ENCODE results near the gene ATF7IP.
A peak's percentile ranks its signal among the peaks of the same experiment; 100 is the strongest.

Gene ATF7IP

DNA sequence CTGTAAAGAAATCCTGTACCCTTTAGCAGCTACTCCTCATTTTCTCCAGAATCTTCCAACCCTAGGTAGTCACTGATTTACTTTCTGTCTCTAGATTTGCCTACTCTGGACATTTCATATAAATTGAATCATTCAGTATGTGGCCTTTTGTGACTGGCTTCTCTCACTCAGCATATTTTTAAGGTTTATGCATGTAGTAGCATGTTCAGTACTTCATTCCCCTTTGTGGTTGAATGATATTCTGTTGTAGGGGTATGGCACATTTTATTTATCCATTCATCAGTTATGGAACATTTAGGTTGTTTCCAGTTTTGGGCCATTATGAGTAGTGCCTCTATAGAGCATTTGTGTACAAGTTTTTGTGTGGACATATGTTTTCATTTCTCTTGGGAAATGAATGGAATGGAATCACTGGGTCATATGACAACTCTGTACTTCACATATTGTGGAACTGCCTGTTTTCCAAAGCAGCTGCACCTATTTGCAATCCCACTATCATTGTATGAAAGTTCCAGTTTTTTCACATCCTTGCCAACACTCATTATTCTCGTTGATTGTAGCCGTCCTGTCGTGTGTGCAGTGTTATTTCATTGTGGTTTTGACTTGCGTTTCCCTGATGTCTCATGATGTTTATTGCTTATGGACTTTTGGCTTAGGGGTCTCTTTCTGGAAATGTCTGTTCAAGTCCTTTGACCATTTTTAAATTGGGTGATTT lies 57.2 kb downstream of the ATF7IP start:
- FAIRE-seq = no peak

DNA sequence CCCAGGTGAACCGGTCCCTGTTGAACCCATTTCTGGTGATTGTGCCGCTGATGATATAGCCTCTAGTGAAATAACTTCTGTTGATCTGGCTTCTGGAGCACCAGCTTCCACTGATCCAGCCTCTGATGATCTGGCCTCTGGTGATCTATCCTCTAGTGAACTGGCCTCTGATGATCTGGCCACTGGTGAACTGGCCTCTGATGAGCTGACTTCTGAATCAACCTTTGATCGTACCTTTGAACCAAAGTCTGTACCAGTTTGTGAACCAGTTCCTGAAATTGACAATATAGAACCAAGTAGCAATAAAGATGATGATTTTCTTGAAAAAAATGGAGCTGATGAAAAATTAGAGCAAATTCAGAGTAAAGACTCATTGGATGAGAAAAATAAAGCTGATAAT lies 59.1 kb downstream of the ATF7IP start:
- no peak for FAIRE-seq

DNA sequence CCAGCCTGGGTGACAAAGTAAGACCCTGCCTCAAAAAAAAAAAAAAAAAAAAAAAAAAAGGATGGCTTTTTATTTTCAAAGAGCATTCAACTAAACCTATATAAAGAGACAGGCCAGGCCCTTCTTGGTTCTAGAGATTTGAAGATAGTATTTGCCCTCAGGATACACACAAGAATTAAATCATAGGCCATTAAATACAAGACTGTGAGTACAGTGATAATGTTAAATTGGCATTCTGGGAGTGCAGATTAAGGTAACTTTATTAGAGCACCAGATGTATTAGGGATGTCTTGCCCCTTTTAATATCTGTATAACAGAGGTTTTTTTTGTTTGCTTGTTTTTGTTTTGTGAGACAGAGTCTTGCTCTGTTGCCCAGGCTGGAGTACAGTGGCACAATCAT lies 61.3 kb downstream of the ATF7IP start:
- FAIRE-seq = no peak

DNA sequence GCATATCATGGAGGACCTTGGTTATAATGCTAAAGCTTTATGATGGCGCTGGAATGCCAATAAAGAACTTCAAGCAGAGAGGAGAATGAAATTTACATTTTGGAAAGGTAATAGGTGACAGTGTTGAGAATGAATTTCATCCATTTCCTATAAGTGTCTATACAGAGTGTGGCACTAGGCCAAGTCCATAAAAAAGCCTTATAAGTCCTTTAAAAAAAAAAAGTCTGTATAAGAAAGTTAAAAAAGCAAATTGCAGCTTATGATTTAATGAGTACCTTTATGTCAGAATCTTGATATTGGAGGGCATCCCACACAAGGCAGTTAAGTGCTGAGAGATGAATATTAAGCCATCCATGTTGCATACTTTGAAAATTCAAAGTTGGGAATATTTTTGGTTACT lies 62.4 kb downstream of the ATF7IP start:
- no peak for FAIRE-seq

DNA sequence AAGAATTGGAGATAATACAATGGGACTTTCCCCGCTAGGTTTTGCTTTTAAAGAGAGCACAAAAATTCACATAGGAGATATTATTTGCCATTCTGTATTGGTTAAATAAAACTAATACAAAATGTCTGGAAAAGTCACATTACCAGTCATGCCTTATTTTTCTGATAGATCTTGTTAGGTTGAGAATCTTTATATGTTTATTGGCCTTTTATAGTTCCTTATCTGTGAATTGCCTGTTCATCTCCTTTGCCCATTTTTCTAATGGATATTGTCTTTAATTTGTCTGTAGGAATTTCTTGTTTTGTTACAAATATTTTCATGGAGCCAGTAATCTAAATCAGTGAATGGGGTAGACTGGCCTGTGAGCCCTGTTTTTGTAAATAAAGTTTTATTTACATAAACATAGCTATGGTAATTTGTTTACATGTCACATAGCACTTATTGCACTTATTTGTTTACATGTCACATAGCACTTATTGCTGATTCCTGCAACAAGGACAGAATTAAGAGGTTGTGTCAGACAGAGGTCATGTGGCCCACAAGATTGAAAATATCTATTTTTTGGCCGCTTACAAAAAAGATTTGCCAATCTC lies 65.0 kb downstream of the ATF7IP start:
- no peak for FAIRE-seq

DNA sequence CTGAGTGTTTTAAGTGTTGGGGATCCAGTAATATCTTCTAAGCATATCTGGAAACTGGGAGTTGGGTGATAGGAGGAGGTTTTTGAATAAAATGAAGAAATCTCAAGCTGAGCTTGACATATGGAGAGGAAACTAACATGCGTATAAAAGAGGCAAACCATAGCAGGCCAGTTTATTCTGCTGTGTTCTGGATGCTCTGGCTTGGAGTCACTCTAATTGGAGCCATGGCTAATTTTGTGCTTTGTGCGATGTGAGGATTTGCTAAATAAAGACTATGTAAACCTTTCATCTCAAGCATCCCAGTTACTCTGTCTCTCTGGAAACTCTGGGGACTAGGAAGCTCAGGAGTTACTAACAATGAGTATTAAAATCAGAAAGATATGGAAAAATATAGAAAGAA lies 66.5 kb downstream of the ATF7IP start:
- no peak for FAIRE-seq

DNA sequence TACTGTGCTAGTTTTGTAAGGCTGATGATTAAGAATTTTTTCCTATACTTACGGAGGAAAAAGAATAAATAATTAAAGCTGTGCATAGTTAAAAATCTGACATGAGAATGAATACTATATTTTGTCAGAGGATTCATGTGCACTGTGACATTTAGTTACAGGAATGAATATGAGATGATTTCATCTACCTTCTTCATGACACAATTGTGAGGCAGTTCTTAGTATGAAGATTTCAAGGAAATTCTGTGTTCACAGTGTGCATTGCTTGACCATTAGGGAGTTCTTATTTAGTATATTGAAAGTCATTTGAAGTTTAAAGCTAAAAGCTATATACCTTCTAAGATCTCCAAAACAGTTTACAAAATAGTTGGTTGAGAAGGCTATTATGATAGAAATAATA lies 70.1 kb downstream of the ATF7IP start:
- FAIRE-seq = no peak

DNA sequence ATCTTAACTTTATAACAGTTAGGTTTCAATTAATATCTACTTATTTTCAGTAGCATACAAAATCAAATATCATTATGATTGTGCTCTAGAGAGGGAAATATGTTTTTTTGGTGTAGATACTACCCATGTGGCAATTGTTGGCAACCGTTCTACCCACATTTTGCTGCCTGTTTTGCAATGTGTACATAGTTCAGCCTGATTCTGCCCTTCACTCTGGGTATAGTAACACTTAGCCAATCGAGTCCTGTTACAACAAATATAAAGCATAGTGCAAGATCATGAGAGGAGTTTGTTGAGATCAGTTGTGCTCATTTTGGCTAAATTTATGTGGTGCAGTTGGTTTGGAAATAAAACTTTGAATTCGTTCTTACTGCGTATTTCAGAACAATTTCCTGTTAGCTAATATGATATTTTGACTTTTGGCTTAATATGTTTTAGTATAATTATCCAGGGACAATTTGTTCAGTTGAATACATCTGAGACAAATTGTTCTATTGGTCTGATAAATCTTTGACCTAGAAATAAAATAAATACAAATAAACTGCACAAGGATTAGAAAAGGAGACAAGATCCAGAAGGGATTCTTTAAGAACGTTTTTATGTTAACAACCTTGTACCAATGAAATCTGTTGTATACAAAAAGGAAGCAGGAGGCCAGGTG lies 76.9 kb downstream of the ATF7IP start:
- FAIRE-seq = no peak

DNA sequence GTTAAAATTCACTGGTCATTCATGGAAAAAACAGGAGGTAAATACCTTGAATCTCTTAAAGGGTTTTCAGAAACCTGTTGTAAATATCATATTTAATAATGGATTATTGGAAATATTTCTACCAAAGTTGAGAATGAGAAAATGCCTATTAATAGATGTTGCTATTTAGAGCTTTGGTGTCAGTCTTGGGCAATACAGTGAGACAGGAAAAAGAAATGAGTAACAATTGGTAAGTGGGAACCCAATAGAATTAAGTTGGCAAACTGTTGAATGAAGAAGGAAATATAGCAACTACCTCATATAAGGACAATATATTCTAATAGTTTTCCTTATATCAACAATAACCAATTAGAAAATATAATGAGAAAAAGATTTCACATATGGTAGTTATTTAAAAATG lies 78.0 kb downstream of the ATF7IP start:
- FAIRE-seq = peak; percentile 14

DNA sequence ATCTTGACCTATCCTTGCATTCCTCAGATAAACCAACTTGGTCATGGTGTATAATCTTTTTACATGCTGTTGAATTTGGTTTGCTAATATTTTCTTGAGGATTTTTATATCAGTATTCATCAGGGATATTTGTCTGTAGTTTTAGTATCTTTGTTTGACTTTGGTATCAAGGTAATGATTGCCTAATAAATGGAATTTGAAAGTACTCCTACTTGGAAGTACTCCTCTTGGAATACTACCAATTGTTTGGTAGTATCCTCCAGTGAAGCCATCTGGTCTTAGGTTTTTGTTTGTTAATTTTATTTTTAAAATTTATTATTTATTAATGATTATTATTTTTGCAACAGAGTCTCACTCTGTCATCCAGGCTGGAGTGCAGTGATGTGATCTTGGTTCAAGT lies 85.0 kb downstream of the ATF7IP start:
- peak; percentile 61 for FAIRE-seq

DNA sequence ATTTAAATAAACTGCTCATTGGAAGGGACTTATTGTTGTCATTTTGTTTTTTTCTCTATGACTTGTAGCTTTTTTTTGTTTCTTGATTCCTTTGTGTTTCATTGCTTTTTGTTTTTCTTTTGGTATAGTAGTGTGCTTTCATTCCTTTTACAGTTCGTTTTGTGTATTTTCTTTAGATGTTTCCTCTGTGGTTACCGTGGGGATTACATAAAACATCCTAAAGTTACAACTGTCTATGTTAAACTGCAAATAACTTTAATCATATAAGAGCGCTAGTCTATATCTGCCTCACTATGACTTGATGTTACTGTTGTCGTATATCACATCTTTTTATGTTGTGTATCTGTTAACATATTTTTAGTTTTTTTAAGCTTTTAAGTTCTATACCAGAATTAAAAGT lies 86.9 kb downstream of the ATF7IP start:
- no peak for FAIRE-seq

DNA sequence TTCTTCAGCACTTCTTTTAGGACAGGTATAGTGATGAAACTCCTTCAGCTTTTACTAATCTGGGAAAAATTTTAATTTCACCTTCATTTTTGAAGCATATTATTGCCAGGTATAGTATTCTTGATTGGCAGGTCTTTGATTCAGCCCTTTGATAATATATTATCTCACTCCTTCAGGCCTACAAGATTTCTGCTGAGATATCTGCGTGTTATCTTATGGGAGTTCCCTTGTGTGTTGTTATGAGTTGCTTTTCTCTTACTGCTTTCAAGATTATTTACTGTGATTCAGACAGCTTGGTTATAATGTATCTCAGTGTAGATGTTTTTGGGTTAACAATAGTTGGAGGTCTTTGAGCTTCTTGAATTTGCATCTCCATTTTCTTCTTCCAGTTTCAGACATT lies 87.4 kb downstream of the ATF7IP start:
- FAIRE-seq = no peak

DNA sequence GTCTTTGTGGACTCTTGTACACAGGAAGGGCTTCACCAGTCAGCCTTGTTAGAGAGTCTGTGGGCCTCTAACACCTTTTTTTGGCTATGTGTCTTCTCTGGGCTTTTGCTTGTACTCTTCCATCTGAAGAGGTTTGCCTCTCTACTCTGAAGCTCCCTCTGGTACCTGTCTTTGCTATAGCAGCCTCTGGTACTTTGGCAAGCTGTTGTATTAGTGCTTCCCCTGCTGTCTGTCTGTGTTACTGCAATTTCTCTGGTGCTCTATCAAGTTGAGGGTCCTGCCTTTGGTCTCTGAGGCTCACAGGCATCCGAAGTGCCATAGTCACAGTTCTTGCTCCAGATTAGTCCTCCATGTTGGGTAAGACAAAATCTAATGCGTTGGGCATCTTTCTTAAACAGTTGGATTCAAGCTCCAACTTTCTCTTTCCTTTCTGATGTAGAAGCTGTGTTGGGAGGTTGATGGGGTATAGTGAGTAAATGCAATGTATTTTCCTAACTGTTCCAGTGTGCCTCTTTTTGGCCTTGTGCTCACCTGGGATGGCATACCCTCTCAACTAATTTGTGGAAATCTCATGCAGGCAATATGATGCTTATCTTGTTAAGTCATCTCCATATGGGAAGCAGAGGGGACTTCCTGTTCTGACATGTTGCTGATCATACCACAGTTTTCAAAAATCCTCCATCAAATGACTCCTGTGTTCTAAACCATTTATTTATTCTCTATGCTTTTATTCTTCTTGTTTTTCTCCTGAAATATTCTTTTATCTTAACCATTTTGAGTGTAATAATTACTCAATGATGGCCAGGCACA lies 88.8 kb downstream of the ATF7IP start:
- no peak for FAIRE-seq

DNA sequence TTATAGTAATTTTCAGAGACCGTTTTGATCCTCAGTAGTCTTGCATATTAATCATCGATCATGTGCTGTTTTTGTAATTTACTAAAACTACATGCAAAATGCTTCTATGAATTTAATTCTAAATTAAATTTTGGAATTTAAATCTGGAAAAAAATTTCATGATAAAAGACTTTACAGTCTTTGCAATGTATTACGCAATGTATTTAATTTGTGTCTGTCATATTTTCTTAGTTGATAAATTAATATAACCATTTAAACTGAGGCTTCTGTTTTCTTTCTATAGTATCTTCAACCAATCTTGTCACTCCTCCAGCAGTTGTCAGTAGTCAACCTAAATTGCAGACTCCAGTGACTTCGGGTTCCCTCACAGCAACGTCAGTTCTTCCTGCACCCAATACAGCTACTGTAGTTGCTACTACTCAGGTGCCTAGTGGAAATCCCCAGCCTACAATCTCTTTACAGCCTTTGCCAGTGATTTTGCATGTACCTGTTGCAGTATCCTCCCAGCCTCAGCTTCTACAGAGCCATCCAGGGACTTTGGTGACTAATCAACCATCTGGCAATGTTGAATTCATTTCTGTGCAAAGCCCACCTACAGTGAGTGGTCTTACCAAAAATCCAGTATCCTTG lies 94.8 kb downstream of the ATF7IP start:
- peak; percentile 38 for FAIRE-seq

DNA sequence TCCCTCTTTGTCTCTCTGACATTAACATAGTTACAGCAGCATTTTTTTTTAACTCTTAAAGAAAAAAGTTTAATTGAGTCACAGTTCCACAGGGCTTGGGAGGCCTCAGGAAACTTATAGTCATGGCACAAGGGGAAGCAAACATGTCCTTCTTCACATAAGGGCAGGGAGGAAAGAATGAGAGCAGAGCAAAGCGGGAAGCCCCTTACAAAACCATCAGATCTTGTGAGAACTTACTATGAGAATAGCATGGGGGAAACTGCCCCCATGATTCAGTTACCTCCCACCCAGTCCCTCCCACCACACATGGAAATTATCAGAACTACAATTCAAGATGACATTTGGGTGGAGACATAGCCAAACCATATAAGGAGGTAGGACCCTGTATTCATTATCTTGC lies 106.0 kb downstream of the ATF7IP start:
- peak; percentile 49 for FAIRE-seq

DNA sequence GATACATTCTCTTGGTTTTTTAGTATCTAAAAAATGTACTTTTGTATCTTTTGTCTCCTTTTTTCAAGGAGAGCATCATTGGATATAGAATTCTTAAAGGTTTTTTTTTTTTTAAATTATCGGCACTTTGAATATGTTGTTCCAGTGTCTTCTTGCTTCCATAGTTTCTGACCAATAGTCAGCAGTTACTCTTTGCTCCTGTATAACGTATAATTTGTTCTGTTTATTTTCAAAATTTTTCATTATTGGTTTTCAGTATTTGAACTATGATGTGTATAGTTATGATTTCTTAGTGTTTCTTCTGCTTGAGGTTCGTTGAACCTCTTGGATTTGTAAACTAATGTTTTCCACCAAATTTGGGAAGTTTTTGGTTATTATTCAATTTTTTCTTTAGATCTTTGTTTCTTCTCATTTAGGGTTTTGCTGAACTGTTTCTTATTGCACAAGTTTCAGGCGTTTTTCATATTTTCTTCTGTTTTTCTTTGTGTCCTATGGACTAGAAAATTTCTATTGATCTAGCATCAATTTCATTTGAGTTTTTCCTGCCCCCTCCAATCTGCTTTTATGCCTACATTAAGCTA lies 108.3 kb downstream of the ATF7IP start:
- peak; percentile 43 for FAIRE-seq

DNA sequence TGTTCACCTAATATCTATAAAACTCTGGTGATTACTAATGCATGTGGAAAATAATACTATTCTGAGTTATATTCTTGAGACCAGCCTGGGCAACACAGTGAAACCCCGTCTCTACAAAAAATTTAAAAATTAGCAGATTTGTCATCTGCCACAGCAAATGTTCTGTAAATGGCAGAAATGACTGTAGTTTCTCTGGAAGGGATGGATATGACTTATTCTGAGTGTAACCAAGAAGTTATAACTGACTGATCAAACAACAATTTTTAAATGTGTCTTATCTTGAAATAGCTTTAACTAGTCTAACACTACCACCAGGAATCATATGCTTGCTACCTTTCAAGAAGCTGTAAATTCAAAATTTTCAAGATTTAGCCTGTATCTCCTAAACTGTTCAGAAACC lies 113.5 kb downstream of the ATF7IP start:
- FAIRE-seq = no peak

DNA sequence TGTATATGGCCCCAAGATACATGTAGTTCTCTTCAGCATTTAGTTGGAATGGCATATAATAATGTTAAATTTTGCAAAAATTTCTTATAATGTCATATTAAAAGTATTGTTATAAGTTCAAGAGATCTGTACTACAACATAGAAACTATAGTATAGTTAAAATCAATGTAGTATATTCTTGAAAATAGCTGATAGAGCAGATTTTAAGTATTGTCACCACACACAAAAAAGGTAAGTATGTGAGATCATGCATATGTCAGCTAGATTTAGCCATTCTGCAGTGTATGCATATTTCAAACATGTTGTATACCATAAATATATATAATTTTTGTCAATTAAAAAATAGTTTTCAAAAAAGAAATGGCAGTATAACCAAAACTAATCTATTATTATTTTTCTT lies 115.7 kb downstream of the ATF7IP start:
- FAIRE-seq = no peak

DNA sequence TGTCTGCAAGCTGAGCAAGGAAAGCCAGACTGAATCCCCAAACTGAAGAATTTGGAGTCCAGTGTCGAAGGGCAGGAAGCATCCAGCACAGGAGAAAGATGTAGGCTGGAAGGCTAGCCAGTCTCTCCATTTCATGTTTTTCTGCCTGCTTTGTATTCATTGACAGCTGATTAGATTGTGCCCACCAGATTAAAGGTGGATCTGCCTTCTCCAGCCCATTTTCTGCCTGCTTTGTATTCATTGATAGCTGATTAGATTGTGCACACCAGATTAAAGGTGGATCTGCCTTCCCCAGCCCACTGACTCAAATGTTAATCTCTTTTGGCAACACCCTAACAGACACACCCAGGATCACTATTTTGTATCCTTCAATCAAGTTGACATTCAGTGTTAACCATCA lies 116.9 kb downstream of the ATF7IP start:
- no peak for FAIRE-seq

DNA sequence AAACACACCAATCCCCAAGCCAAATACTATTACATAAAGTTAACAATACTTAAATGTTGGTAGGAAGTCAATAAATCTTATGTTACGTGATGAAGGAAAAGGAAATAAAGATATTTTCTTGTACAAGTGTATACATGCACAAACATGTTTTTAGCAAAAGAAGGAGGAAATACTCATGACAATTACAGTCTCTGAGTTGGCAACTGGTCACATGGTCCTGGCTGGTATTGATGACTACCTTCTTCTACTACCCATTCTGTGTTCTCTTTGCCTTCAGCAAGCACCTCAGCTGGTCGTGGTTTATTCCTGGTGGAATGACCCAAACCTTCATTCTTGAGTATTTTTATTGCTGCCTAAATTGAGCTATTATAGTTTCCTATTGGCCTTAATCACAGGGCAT lies 117.4 kb downstream of the ATF7IP start:
- FAIRE-seq = no peak

DNA sequence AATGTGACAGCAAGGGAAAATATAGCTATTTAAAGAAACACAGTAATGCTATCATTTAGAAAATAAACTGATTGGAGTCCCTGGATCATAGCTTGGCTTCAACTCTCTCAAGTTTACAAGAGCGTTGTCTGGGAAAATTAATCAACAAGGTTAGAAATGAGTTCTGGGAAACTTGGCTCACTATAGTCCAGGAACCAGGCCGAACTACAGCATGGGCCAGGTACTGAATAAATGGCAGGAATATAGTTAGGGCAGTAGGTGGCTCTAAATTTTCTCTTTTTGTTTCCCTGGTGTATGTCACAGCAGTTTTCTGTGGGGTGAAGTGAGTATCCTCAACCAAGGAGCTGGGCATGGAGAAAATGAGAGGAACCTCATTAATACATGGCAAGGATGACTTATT lies 129.8 kb downstream of the ATF7IP start:
- FAIRE-seq = no peak

Measured in colon (tissue), 2 donors.